GM21529 (cell line): ENCODE measurements around the gene ZNF606.
"Not testable (repeated sequence)": the region's sequence is repeated elsewhere in the genome, so short reads cannot be mapped to it uniquely, and the experiment has no call there.

Experiments
- ATAC-seq: cut with Tn5 transposase; IDR thresholded peaks from one replicate; pipeline ENCODE4 v1.9.1; 2021; ENCODE audit not compliant: unreplicated experiment

ZNF606 gene

GRCh38 chr19:58010507-58010906 lies 7.9 kb upstream of the ZNF606 start:
- no peak for ATAC-seq

GRCh38 chr19:58009666-58010301 lies 7.2 kb upstream of the ZNF606 start:
- peak; percentile 45 for ATAC-seq

GRCh38 chr19:58009301-58009665 lies 6.7 kb upstream of the ZNF606 start:
- ATAC-seq, result no peak

- ATAC-seq, result not testable (repeated sequence)
Measured at GRCh38 chr19:58008877-58009276, 6.3 kb upstream of the ZNF606 start.

- ATAC-seq, result no peak
Measured at GRCh38 chr19:58007285-58007684, 4.7 kb upstream of the ZNF606 start.

- no peak for ATAC-seq
Measured at GRCh38 chr19:58003174-58003828, 681 bp upstream of the ZNF606 start.

- ATAC-seq, result no peak
Measured at GRCh38 chr19:58001895-58002369, 688 bp downstream of the ZNF606 start.

GRCh38 chr19:58000677-58001076 lies 1.9 kb downstream of the ZNF606 start:
- ATAC-seq, result no peak

- no peak for ATAC-seq
Measured at GRCh38 chr19:57992841-57993240, 9.8 kb downstream of the ZNF606 start.

- no peak for ATAC-seq
Measured at GRCh38 chr19:57978586-57979289, 23.9 kb downstream of the ZNF606 start.

- ATAC-seq, result no peak
Measured at GRCh38 chr19:57974434-57974833, 28.2 kb downstream of the ZNF606 start, which contains the start of gene C19orf18. TSS of gene C19orf18 (minus strand) at chr19:57974534. CDS start at chr19:57974432, 102 bp downstream.

GRCh38 chr19:57964761-57965160 lies 37.9 kb downstream of the ZNF606 start:
- ATAC-seq, result no peak

- no peak for ATAC-seq
Measured at GRCh38 chr19:57961785-57962184, 40.8 kb downstream of the ZNF606 start.

GRCh38 chr19:57954996-57955395 lies 47.6 kb downstream of the ZNF606 start:
- no peak for ATAC-seq

- no peak for ATAC-seq
Measured at GRCh38 chr19:57949702-57950101, 52.9 kb downstream of the ZNF606 start.

- no peak for ATAC-seq
Measured at GRCh38 chr19:57949296-57949695, 53.3 kb downstream of the ZNF606 start.

GRCh38 chr19:57947419-57948134 lies 55.0 kb downstream of the ZNF606 start, which contains the start of gene ZNF256:
TSS of gene ZNF256 (minus strand) at chr19:57947706. CDS start at chr19:57947474, 232 bp downstream.
- peak; percentile 92 for ATAC-seq

- ATAC-seq, result no peak
Measured at GRCh38 chr19:57947088-57947418, 55.6 kb downstream of the ZNF606 start.

GRCh38 chr19:57946316-57946715 lies 56.3 kb downstream of the ZNF606 start:
- no peak for ATAC-seq

GRCh38 chr19:57941593-57941992 lies 61.0 kb downstream of the ZNF606 start:
- no peak for ATAC-seq

- no peak for ATAC-seq
Measured at GRCh38 chr19:57935731-57936130, 66.9 kb downstream of the ZNF606 start.
